Ascending aorta (tissue), 2 donors: ENCODE results near the gene OLFM1. TPM values are rescaled to one million over a fixed set of nuclear protein-coding genes. Genes with fewer than 3 reads are reported as not detected.
A peak's percentile ranks its signal among the peaks of the same experiment; 100 is the strongest.

Source experiments
- DNase-seq, 2 donors: peaks; one replicate each; pipeline ENCODE4 v3.0.0-alpha.2; 2019; ENCODE audit warnings: low spot score in 2 of 2
- H3K27ac ChIP-seq, 2 donors: fragments of 200-600 bp; sonication (generic); one replicate each; pipeline ENCODE4 v1.5.1; 2016 to 2017; ENCODE audit warnings: mild to moderate bottlenecking in 1 of 2
- H3K27me3 ChIP-seq: fragments of 200-600 bp; sonication (generic); one replicate; pipeline ENCODE4 v1.5.1; 2017
- H3K36me3 ChIP-seq, 2 donors: fragments of 200-600 bp; sonication (generic); one replicate each; pipeline ENCODE4 v1.5.1; 2016
- H3K4me1 ChIP-seq, 2 donors: fragments of 200-600 bp; sonication (generic); one replicate each; pipeline ENCODE4 v1.5.1; 2016 to 2017; ENCODE audit warnings: mild to moderate bottlenecking in 1 of 2
- H3K4me3 ChIP-seq, 2 donors: fragments of 200-600 bp; sonication (generic); one replicate each; pipeline ENCODE4 v1.5.1; 2016 to 2017; ENCODE audit warnings: mild to moderate bottlenecking in 1 of 2
- H3K9me3 ChIP-seq, 2 donors: fragments of 200-600 bp; sonication (generic); one replicate each; pipeline ENCODE4 v1.5.1; 2016
- intact Hi-C: fragments of 100-400 bp; cut with DNase I; formaldehyde crosslinking; loops from one replicate; pipeline ENCODE4 v1.15.1; 2023
- total RNA-seq: library from RNA; depleted of rRNA; stranded (reverse); fragments of >200 nt; gene quantifications from one replicate; pipeline ENCODE4 v1.1.0, GENCODE V29; 2016
- TF ChIP-seq, protein P1 (sequence below), 3 experiments: fragments of 200-600 bp in 2 of 3; fragments of 450-650 bp in 1 of 3; sonication (generic) in 2 of 3; IDR thresholded peaks; one replicate each; pipeline ENCODE4 v1.5.1; 2016 to 2019; ENCODE audit warnings: antibody characterized with exemption in 3 of 3, mild to moderate bottlenecking in 1 of 3, moderate library complexity in 1 of 3

The OLFM1 gene
- total RNA-seq, 1 donor from 2014 or later: 102 TPM

DNA sequence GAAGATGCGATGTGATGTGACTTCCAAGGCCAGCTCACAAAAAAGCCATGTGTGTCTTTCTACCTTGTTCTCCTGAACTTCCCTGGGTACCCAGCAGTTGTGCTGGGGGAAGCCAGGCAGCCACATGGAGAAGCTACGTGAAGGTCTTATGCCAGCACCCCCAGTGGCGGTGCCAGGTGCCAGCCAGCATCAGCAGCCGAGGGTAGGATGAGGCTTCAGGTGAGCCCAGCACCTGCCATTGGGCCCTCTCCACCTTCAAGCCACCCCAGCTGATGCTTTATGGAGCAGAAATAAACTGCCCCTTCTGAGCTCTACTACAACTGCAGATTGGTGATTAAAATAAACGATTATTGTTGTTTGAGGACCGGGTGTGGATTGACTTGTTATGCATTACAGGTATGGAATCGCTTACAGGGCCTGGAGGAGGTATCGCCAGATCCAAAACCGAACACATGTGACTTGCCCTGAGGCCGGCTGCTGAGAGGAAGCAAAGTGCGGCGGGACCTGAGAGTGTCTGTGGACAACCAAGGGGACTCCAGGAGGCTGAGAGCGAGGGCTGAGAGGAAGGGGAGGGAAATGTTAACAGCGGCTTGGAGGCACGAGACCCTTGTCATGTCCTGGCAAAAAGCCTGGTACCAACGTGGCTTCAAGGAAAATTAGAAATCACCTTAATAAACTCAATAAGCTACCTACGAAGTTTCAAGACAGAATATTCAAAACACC lies 36.0 kb upstream of the OLFM1 start:
- H3K27ac ChIP-seq: no peak overlapping the region

DNA sequence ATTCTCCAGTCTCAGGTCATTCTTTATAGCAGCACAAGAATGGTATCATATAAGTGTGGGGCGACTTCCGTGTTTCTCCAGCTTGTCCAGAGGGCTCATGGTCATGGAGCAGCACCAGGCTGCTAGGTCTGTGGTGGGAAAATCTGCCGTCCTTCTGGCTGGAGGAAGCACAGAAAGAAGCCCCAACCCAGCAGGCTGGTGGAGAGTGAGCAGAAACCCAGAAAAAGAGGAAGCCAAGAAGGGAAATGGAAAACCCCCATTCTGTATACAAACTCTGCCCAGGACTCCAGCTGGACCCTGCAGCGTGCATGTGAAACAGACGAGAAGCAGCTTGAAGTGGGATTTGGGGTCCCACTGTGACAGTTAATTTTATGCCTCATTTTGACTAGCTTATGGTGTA lies 34.3 kb upstream of the OLFM1 start:
- no peak for DNase-seq
- Histone ChIP-seq H3K36me3 (no peaks in the 10 kb centered on the region), H3K27me3 (no peaks in the 10 kb centered on the region), H3K9me3 (no peaks in the 10 kb centered on the region), H3K27ac (no peak overlapping the region), H3K4me1 (no peaks in the 10 kb centered on the region), H3K4me3 (no peak overlapping the region)
- TF ChIP-seq, protein P1, sequence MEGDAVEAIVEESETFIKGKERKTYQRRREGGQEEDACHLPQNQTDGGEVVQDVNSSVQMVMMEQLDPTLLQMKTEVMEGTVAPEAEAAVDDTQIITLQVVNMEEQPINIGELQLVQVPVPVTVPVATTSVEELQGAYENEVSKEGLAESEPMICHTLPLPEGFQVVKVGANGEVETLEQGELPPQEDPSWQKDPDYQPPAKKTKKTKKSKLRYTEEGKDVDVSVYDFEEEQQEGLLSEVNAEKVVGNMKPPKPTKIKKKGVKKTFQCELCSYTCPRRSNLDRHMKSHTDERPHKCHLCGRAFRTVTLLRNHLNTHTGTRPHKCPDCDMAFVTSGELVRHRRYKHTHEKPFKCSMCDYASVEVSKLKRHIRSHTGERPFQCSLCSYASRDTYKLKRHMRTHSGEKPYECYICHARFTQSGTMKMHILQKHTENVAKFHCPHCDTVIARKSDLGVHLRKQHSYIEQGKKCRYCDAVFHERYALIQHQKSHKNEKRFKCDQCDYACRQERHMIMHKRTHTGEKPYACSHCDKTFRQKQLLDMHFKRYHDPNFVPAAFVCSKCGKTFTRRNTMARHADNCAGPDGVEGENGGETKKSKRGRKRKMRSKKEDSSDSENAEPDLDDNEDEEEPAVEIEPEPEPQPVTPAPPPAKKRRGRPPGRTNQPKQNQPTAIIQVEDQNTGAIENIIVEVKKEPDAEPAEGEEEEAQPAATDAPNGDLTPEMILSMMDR (IDR thresholded peaks at IDR 0.05): no peak
- intact Hi-C loops: no loop called here

More for the DNA sequence above, 36.0 kb upstream of the OLFM1 start:
- TF ChIP-seq, protein P1 (IDR thresholded peaks at IDR 0.05): no peak
- intact Hi-C loops: no loop called here
- H3K27me3 ChIP-seq: no peaks in the 10 kb centered on the region
- no peaks in the 10 kb centered on the region for H3K9me3 ChIP-seq
- H3K4me3 ChIP-seq: no peak overlapping the region
- no peaks in the 10 kb centered on the region for H3K36me3 ChIP-seq
- peak in 1 of 2 donors; percentile 45 for DNase-seq
- no peaks in the 10 kb centered on the region for H3K4me1 ChIP-seq

DNA sequence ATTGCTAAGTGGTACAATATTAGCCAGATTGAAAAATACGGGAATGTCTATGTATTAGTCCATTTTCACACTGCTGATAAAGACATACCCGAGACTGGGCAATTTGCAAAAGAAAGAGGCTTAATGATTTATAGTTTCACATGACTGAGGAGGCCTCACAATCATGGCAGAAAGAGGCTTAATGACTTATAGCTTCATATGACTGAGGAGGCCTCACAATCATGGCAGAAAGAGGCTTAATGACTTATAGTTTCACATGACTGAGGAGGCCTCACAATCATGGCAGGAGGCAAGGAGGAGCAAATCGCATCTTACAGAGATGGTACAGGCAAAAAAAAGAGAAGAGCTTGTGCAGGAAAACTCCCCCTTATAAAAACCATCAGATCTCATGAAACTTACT lies 32.3 kb upstream of the OLFM1 start:
- TF ChIP-seq, protein P1 (IDR thresholded peaks at IDR 0.05): no peak
- no peaks in the 10 kb centered on the region for H3K27me3 ChIP-seq
- intact Hi-C loops: no loop called here

DNA sequence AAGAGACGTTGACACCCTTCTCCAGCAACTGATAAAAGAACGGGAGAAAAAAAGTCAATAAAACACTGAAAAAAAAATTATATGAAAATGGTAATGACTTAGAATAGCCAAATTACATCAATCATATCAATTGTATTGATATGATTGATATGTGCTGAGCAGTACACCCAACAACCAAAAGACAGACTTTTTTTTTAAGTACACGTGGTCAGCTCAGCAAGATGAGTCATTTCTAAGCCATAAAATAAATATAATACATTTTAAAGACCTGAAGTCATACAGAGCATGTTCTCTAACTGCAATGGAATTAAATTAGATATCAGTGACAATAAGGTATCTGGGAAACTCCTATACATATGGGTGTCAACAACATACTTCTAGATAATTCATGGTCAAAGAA lies 30.9 kb upstream of the OLFM1 start:
- intact Hi-C loops: no loop called here
- Histone ChIP-seq H3K4me3 (no peak overlapping the region), H3K4me1 (no peaks in the 10 kb centered on the region), H3K27me3 (no peaks in the 10 kb centered on the region), H3K9me3 (no peaks in the 10 kb centered on the region), H3K27ac (no peak overlapping the region), H3K36me3 (no peaks in the 10 kb centered on the region)
- TF ChIP-seq, protein P1 (IDR thresholded peaks at IDR 0.05): no peak
- no peak for DNase-seq

More for the DNA sequence above, 32.3 kb upstream of the OLFM1 start:
- H3K36me3 ChIP-seq: no peaks in the 10 kb centered on the region
- H3K9me3 ChIP-seq: no peaks in the 10 kb centered on the region
- no peak overlapping the region for H3K4me3 ChIP-seq
- no peaks in the 10 kb centered on the region for H3K4me1 ChIP-seq
- DNase-seq: peak in 1 of 2 donors; percentile 5
- H3K27ac ChIP-seq: no peak overlapping the region

DNA sequence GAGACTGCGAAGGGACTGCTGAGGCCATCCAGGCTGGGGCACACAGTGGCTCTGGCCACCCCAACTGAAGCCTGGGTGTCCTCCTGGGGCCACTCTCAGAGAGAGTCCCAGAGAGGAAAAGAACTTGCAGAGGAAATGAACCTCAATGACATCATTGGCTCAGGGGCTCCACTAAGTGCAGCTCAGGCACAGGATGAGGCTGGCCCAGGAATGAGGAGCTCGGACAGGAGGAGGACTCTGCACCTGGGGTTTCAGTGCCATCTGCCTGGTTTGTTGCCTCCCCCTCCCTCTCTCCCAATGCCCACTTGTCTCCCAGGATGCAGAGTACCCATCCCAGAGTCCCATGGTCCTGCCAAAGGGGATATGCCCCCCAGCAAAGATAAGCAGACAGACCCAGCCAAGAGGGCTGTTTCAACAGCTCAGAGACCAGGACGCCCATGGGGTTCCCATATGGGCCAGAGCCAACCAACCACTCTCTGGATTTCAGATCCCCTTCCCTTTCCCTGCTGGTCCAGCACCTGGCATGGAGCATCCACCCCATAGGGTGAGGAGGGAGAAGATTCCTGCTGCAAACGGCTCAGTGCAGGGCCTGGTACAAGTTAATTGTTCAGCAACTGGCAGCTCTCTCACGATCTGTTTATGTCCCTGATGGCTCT lies 26.9 kb upstream of the OLFM1 start:
- Histone ChIP-seq H3K9me3 (peaks cover 0 to 5% of the 10 kb centered on the region in 2 donors), H3K4me1 (no peaks in the 10 kb centered on the region), H3K4me3 (no peak overlapping the region), H3K27me3 (peaks cover 4% of the 10 kb centered on the region), H3K36me3 (no peaks in the 10 kb centered on the region), H3K27ac (no peak overlapping the region)
- intact Hi-C loops: no loop called here
- peak in 1 of 2 donors; percentile 25 for DNase-seq
- TF ChIP-seq, protein P1 (IDR thresholded peaks at IDR 0.05): no peak
